Renal pelvis (tissue), 4 donors: ENCODE measurements around the gene GPRC5C. TPM values are rescaled to one million over a fixed set of nuclear protein-coding genes. Genes with fewer than 3 reads are reported as not detected.

Experiments used
- DNase-seq: peaks from one replicate; pipeline ENCODE4 v3.0.0-alpha.2; 2013
- polyA plus RNA-seq, 3 donors: library from polyadenylated mRNA; unstranded; fragments of 120-200 nt; gene quantifications; one replicate each; pipeline ENCODE4 v1.2.1, GENCODE V29; 2013; ENCODE audit not compliant: insufficient read length in 3 of 3

Gene GPRC5C
- polyA plus RNA-seq, 3 donors: 133 to 151 (median 134) TPM

- DNase-seq: no peak
Measured at GRCh38 chr17:74449306-74449705, 17.4 kb downstream of the GPRC5C start.

GRCh38 chr17:74449773-74450172 is 17.9 kb downstream of the GPRC5C start:
- DNase-seq: no peak

- DNase-seq: no peak
Measured at GRCh38 chr17:74450231-74450630, 18.3 kb downstream of the GPRC5C start.

GRCh38 chr17:74450925-74451403 is 19.1 kb downstream of the GPRC5C start:
- DNase-seq: no peak

- DNase-seq: no peak
Measured at GRCh38 chr17:74451557-74451956, 19.7 kb downstream of the GPRC5C start.

- no peak for DNase-seq
Measured at GRCh38 chr17:74452033-74452840, 20.3 kb downstream of the GPRC5C start.

- DNase-seq: no peak
Measured at GRCh38 chr17:74452841-74453661, 21.2 kb downstream of the GPRC5C start.

GRCh38 chr17:74453665-74454196 is 21.8 kb downstream of the GPRC5C start:
- no peak for DNase-seq

GRCh38 chr17:74454197-74455024 is 22.5 kb downstream of the GPRC5C start:
- peak; percentile 92 for DNase-seq

GRCh38 chr17:74455025-74455545 is 23.2 kb downstream of the GPRC5C start:
- DNase-seq: no peak

- no peak for DNase-seq
Measured at GRCh38 chr17:74455821-74456220, 23.9 kb downstream of the GPRC5C start.

- DNase-seq: peak; percentile 65
Measured at GRCh38 chr17:74457146-74457819, 25.4 kb downstream of the GPRC5C start.

GRCh38 chr17:74457820-74458166 is 25.9 kb downstream of the GPRC5C start:
- no peak for DNase-seq

- no peak for DNase-seq
Measured at GRCh38 chr17:74458835-74459234, 26.9 kb downstream of the GPRC5C start.

GRCh38 chr17:74459622-74460021 is 27.7 kb downstream of the GPRC5C start:
- DNase-seq: no peak

- DNase-seq: no peak
Measured at GRCh38 chr17:74460241-74460640, 28.4 kb downstream of the GPRC5C start.

GRCh38 chr17:74460996-74461395 is 29.1 kb downstream of the GPRC5C start:
- DNase-seq: no peak

- DNase-seq: no peak
Measured at GRCh38 chr17:74461611-74462010, 29.7 kb downstream of the GPRC5C start.

- DNase-seq: no peak
Measured at GRCh38 chr17:74464730-74465377, 33.0 kb downstream of the GPRC5C start.

- no peak for DNase-seq
Measured at GRCh38 chr17:74465378-74466110, 33.7 kb downstream of the GPRC5C start.
